Pons (tissue), 1 donor: ENCODE data around the gene FRMD5.
A peak's percentile ranks its signal among the peaks of the same experiment; 100 is the strongest.
"Not testable (repeated sequence)": the region's sequence is repeated elsewhere in the genome, so short reads cannot be mapped to it uniquely, and the experiment has no call there.

Experiments
- DNase-seq: peaks from one replicate; pipeline ENCODE4 v3.0.0-alpha.2; 2016; ENCODE audit warnings: low spot score

FRMD5 gene

DNA sequence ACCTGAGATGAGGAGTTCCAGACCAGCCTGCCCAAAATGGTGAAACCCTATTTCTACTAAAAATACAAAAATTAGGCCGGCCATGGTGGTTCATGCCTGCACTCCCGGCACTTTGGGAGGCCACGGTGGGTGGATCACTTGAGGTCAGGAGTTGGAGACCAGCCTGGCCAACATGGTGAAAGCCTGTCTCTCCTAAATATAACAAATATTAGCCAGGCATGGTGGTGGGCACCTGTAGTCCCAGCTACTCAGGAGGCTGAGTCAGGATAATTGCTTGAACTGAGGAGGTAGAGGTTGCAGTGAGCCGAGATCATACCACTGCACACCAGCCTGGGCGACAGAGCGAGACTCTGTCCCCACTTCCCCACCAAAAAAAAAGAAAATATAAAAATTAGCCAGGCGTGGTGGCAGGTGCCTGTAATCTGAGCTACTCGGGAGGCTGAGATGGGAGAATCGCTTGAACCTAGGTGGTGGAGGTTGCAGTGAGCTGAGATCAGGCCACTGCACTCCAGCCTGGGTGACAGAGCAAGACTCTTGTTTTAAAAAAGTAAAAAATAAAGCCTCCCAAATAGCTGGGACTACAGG lies 364.3 kb downstream of the FRMD5 start:
- not testable (repeated sequence) for DNase-seq

DNA sequence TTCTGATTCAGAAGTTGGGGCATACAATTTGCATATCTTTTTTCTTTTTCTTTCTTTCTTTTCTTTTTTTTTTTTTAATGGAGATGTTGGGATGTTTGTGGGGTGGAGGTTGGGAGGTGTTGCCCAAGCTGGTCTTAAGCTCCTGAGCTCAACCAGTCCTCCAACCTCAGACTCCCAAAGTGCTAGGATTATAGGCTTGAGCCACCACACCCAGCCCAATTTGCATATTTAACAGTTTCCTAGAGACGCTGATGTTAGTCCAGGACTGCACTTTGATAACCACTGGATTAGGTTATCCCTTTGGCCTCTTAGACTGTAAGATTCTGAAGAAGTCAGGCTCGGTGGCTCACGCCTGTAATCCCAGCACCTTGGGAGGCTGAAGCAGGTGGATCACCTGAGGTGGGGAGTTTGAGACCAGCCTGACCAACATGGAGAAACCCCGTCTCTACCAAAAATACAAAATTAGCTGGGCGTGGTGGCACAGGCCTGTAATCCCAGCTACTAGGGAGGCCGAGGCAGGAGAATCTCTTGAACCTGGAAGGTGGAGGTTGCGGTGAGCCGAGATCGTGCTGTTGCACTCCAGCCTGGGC lies 365.0 kb downstream of the FRMD5 start:
- not testable (repeated sequence) for DNase-seq

DNA sequence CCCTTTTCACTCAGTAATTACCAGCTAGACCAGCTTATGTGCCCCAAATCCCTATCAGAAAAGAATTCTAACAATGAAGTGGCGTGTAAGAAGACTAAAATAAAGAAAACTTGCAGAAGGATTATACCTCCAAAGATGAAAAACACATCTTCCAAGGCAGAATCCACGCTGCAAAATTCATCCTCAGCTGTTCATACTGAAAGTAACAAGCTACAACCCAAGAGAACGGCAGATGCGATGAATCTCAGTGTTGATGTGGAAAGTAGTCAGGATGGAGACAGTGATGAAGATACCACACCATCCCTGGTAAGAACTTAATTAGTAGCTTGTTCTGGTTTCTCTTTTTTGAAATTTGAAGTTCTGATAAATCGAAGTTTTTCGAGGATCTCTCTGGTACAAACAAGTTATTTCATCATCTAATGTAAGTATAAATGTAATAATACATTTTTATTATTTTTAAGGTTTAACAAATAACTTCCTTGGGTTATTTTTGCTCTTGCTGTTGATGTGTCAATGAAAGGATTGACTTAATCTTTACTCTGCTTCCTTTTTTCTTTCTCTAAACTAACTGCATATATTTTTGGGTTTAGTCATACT lies 366.9 kb downstream of the FRMD5 start:
- no peak for DNase-seq

DNA sequence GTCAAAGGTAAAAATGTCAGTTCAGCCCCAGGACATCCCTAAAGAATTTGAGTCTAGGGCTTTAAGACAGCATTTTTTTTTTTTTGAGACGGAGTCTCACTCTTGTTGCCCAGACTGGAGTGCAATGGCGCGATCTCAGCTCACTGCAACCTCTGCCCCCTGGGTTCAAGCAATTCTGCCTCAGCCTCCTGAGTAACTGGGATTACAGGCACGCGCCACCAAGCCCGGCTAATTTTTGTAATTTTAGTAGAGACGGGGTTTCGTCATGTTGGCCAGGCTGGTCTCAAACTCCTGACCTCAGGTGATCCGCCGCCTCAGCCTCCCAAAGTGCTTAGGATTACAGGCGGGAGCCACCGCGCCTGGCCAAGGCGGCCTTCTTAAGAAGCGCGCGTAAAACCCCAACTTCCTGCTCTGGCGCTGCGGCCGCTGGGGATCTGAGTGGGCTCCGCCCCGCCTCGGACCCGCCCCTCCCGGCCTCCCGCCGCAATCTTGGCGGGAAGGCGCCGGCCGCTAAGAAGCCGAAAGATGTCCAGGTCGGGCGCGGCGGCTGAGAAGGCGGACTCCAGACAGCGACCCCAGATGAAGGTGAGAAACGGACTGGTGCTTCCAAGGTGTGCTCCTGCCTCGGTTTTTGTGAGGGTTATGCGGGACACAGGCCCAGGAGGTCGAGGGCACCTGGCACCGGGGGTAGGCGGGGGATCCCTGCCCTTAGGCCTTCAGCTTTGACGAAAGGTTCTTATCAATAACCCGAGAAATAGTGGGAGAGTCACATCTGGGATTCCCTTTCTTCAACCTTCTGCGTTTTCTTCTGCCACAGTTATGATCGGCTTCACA lies 368.3 kb downstream of the FRMD5 start, which contains the start of gene WDR76:
Gene WDR76 (plus strand): TSS at position 495 of the 834 bp plus-strand sequence. CDS start 31 bp downstream, at position 526.
- peak; percentile 43 for DNase-seq

DNA sequence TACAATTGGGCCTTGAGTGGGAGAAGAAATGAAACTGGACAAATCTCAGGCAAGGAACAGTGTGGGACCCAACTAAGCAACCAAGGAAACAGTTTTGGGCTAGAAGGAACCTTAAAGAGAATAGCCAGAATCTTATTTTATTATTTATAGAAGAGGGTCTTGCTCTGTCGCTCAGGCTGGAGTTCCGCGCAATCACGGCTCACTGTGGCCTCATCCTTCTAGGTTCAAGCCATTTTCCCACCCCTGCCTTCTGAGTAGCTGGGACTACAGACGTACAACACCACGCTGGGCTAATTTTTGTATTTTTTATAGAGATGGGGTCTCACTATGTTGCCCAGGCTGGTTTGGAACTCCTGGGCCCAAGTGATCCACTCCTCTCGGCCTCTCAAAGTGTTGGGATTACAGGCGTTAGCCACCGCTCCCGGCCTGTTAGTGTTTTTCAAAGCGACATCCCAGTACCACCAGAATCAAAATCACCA lies 369.0 kb downstream of the FRMD5 start:
- no peak for DNase-seq

DNA sequence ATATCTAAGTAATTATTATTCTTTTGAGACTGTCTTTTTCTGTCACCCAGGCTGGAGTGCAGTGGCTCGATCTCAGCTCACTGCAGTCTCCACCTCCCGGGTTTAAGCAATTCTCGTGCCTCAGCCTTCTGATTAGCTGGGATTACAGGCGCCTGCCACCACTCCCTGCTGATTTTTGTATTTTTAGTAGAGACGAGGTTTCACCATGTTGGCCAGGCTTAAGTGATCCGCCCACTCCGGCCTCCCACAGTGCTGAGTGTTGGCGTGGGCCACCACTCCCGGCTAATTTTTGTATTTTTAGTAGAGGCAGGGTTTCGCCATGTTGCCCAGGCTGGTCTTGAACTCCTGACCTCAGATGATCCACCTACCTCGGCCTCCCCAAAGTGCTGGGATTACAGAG lies 369.8 kb downstream of the FRMD5 start:
- not testable (repeated sequence) for DNase-seq

DNA sequence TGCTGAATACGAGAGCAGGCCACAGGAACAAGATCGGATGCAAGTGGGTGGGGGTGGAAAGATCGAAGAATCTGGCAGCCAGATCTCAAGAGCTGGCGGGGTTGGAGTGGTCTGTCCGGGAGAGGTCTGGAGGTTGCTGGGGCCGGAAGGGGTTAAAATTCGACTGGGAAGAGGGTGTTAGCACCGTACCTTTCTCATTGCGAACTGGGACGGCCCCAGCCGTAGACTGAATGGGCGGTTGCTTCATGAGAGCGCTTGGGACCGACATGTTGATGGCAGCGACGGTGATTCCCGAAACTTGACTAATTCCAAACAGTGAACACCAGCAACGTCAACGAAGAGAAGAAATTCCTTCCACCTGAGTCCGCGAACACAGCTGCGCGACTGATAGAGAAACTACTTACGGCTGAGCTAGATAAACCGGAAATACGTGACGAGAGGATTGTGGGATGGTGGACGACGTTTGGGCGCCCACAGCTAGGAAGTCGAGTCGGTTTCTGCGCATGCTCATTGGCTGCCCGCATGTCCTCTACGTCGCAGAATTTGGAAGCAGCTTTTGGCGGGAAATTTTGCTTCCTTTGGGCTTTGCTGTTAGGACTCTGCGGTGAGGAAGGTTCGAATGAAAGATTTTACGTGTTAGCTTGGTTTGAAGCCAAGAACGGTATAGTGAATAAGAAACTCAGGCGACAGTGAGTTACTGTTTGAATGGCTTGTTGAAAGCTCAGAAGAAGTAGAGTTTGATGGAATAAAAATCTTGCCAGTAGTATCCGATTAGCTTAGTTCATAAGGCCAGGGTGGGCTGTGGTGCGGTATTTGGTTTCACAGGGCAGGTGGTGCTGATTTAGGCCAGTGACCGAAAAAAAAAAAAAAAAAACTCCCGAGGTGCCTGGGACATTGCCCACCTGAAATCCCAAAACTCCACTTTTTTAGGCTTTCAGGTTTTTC lies 370.5 kb downstream of the FRMD5 start, which contains the start of gene MFAP1:
Gene MFAP1 (minus strand): TSS at position 389 of the 945 bp plus-strand sequence. CDS start 121 bp downstream, at position 268.
- peak; percentile 98 for DNase-seq

DNA sequence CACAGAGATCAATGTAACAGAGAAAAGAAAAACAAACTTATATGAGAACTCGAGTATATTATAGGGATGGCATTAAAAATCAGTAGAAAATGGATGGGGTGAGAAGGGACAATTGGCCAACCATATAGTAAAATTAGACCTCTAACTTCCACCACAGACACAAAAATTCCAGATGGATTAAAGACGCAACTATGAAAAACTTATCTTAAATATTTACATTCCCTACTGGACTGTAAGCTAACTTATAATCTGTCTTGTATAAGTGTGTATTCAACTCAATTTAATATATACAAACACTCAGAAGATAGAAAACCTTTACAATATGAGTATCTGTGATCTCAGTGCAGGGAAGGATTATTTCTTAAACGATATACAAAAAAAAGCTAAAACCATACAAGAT lies 373.6 kb downstream of the FRMD5 start:
- DNase-seq: no peak
